ENCODE measurements around the gene MS4A7.

The MS4A7 gene

DNA sequence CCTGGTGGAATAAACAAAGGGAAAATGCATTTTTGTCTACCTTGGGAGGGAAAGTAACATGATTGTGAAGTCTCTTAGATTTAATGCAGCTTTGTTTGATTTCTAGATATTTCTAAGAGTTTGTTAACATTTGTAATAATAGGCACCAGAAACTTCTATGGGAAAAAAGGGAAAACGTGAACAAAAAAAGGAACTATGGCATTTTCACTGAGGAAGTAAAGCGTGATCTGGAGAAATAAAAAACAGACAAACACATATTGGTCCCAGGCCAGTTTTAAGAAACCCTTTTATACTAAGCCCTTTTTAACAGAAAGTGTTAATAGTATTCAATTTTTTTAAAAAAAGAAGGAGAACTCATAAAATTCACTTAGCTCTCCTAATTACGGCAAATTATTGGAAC is 6.9 kb upstream of the MS4A7 start:
- no peak for DNase-seq

DNA sequence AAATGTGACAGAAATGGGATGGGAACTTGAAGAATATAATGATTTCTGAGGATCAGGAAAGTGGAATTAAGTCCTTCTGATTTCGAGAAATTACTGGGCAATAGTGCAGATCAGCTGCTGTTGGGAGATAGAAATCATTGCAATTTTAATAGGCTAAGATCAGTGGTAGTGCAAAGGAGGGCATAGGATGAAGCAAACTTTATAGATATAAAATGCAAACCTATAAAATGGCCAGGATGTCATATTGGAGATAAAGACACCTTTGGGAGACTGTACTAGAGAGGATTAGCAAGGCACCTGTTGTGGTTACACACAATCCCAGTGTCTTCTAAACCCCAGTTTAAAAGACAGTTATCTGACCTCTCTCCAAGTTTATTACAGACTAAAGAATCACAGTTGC is 6.5 kb upstream of the MS4A7 start:
- no peak for DNase-seq

DNA sequence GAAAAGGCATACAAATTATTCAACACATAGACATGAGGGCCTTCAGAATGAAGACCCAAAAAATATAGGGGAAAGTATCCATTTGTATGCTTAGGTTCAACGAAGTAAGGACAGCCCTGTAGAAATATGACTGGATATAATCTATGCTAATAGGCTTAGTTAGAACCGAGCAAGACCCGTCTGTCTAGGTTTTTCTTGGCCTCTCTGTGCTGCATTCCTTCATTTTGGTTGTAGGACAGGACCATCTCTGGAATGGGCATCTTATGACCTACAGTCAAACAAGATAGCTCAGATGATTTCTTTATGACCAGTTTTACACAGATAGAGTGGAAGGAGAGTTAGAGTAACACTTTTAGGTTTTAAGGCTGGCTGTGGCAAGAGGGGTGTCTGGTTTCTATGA is 5.6 kb upstream of the MS4A7 start:
- no peak for DNase-seq

DNA sequence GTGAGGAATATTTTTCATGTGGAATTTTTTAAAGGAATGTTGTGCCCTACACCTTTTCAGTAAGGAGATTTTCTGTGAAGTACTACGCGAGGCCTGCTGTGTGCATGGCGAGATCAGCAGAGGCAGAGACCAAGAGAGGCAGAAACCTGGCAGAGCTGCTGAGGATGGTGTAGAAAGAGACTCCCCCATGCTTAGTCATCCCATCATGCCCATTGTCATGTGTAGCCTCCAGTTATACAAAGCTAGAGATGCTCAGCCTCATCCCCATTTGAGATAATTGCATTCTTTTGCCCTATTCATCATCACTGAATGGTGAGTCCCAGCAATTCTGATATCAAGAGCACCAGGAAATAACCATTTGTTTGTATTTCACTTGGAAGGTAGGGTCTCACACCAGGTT is 3.0 kb upstream of the MS4A7 start:
- DNase-seq: no peak

DNA sequence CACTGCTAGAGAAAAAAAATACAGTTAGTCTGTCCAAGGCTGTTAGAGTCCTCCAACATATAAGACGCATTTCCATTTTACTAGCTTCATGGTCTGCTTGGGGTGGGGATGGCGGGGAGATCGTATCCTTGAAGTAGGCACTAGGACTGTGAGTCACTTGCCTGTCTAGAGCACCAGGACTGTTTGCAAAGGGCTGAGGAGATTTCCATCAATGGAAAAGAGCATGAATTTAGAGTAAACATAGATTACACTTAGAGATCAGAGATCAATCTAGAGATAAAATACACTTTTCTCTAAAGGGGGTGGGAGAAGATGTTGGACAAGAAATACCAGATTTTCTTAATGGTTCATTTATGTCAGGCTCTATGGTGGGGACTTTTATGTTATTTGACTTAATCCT is 1.7 kb upstream of the MS4A7 start:
- DNase-seq: peak in 1 of 2 donors; percentile 12

DNA sequence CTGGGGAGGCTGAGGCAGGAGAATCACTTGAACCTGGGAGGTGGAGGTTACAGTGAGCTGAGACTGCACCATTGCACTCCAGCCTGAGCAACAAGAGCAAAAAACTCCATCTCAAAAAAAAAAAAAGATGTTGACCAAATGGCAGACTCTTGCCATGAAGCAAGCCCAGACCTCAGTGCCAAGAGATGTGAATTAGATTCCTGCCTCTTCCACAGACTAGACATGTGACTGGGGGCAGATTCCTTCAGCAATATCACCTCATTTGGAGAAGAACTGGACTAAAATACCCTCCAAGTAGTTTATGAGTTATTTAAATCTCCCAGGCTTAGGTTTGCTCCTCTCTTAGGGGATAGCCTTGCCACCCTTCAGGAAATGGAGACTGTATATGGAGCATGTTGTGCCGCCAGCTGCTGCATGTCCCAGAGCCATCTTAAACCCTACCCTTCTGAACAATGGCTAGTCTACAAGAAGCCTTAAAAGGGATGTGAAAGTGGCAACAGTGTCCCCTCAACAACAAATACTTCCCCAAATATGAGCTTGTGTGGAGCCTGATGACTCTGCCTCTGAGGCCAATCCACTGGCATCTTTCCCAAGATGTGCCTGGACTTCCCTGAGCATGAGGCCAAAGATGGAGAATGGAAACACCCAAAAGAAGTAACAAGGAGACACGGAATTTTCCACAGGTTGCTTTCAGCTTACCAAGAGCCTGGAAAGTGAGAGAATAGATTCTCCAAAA is 763 bp upstream of the MS4A7 start:
- peak; percentile 28 to 36 for DNase-seq

DNA sequence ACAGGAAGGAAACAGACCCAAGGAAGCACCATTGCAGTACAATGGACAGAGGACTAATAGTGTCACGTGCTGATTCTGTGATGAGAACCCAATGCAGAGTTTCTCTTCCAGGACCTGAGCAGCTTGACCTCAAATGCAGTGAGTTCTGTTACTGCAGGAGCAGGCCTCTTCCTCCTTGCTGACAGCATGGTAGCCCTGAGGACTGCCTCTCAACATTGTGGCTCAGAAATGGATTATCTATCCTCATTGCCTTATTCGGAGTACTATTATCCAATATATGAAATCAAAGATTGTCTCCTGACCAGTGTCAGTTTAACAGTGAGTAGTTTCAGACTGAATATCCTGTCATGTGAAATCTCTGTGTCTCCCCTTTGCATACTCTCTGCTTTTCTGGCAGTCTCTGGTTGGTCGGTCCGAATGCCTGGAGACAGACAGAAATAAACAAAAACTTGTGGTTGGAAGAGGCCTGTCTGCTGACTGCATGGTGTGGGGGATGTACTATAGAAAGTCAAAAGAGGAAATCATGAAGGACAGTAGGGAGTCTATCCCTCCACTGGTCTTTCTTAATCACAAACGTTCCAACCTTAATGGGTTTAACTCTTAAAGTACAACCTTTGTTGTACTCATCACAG is 11.1 kb downstream of the MS4A7 start:
- peak in 1 of 2 donors; percentile 72 for DNase-seq

DNA sequence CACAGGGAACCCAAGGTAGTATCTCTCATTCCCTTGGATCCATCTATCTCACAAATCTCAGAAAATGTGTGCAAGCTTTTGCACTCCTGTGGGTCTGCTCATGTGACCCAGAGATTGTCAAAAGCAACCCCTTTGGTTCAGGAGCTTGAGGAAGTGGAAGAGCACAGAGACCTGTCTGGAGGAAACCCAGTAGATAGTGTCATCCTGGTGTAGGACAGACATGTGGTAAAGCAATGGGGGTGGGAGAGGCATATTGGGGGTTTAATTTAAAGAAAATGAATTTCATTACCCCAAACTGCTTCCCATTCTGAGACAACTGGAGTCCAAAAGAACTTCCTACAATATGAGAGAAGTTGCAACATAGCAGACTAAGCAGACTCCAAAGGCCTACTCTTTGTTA is 12.1 kb downstream of the MS4A7 start:
- DNase-seq: peak in 1 of 2 donors; percentile 5

DNA sequence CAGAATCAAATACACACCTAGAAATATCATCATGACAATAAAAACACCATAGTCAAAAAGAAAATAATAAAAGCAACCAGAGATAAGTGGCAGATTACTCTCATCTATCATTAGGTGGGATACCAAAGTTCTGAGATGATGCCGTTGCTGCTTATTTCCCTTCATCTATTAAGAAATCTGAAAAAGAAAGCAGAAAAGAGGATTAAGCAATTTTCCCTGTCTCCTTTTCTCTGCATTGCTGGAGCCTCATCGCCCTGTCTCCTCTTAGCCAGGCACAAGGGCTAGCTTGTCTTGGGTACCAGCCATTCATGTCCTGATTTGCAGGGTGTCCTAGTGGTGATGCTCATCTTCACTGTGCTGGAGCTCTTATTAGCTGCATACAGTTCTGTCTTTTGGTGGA is 14.0 kb downstream of the MS4A7 start:
- no peak for DNase-seq

DNA sequence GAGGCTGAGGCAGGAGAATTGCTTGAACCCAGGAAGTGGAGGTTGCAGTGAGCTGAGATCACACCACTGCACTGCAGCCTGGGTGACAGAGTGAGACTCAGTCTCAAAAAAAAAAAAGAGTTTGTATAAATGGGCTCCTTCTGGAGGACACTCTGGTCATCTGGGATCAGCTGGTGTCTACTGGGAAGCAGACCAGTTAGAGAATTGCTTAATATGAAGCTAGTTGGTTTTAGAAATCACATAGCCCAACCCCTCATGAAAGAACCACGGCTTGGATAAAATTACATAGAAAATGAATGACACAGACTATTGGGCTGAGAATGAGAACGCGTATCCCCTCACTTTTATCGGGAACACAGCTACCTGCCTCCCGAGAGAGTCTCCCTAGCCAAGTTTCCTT is 14.7 kb downstream of the MS4A7 start:
- DNase-seq: no peak

DNA sequence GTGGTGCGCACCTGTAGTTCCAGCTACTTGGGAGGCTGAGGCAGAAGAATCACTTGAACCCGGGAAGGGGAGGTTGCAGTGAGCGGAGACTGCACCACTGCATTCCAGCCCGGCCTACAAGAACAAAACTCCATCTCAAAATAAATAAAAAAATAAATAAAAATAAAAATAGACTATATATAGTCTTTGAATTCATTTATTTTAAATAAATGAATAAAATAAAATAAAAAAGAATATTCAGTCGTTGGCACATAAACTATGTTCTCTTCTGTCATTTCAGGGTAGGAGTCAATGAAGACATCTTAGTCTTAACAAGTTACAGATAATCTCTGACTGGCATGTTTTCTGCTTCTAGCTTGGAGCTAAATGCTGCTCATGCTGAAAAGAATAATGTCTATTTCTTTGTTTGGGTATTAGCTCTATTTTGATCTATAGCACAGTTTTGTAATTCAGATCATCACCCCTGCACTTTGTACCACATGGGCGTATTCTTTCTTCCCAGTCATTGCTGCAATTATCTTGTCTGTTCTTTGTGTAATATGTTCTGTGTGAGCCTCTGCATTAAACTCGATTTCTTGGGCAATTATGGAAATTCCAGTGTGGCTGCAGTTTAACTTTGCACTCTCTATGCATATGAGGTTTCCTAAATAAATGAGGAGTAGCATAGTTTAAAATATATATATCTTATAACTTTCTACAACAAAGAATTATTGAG is 16.5 kb downstream of the MS4A7 start:
- DNase-seq: no peak

DNA sequence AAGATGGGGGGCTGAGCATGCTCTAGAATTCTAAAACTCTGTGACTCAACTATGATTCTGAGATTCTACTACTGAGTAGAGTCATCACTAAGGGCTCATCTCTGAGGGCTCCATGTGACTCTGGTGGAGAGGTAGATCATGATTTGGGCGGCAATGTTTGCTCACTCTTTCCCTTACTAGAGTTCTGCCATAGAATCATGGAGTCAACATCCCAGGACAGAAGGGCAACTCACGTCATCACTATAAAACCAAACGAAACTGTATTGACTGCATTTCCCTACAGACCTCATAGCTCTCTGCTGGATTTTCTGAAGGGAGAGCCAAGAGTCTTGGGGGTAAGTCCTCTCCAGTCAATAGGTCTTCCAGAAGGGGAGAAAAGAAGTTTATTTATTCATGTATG is 18.1 kb downstream of the MS4A7 start, which contains the start of gene MS4A14:
TSS of gene MS4A14 (plus strand) at position 78 of the 400 bp plus-strand sequence. CDS start at position 198, 120 bp downstream.
- no peak for DNase-seq

DNA sequence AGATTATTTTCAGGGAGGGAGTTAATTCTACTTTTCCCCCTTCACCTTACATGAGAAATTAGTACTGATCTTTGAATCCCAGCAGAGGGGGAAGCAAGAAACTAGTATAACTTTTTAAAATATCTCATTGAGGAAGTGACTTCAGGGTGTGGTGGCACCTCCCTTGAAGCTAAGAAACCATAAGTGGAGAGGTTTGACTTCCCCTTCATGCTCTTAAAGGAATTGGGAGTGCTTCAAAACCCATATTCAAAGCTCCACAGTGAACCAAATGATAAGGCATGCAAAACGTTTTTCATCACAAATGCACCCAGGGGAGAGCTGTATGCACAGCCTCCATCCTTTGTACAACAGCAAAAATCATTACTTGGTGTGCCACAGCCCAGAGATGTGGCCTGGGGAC is 18.5 kb downstream of the MS4A7 start:
- DNase-seq: peak in 1 of 2 donors; percentile 72

DNA sequence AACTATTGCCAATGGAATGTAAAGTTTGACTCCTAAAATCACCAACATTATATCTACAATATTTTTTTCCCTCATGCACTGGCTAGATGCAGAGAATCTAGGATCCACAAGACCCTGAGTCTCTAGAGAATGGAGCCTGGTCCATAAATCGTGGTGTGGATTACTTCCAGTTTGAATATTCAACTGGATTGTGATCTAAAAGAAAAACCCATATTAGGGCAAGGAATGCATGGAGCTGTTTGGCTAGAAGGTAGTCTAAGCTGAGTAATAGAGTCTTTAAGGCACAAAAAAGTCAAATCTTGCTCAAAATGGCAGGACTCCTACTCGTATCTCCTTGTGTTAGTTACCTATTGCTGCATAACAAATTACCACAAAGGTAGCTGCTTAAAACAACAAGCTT is 41.7 kb downstream of the MS4A7 start:
- DNase-seq: no peak

DNA sequence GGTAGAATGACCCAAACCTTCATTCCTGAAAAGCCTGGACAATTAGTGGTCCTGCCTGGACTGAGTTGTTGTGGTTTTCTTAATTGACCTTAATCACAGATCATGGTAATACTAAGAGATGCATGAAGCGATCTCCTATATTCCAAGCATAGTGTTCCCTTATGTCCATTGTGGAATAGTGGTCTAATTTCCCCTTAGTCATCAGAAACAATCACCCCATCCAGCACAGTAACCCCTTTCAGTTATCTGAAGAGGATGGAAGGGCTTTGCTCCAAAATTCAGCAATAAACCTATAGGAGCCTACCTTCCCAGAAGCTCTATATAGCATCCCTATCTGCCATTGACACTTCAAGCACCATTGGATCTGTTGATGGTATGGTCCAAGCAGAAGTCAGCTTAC is 44.3 kb downstream of the MS4A7 start:
- DNase-seq: no peak

DNA sequence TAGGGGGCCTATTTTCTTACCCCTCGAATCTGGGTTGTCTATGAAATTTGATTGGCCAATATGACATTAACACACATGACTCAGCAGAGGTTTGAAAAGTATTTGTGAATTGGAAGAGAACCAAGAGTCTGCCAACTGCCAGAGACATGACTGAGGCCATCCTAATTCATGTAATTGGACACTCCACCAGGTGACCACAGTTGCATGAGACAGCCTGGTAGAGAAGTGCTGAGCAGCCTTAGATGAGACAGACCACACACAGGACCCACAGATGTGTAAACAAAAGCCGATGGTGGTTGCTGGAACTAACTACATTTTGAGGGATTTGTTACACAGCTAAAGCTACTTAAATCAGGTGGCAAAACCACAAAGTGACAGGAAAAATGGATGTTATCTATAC is 50.2 kb downstream of the MS4A7 start:
- no peak for DNase-seq

DNA sequence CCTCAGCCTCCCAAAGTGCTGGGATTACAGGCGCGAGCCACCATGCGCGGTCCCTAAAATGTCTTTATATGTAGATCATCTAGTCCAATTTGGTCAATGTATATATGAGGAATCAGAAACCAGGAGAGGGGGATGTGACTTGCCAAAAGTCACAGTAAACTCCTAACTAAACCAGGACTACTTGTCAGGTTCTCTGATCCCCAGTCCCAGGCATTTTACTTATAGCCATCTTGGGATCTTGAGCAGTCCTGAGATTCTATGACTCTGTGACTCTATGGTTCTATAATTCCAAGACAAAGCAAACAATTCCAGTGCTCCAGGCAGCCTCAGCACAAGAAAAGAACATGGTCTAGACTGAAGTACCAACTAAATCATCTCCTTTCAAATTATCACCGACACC is 50.9 kb downstream of the MS4A7 start, which contains the start of gene MS4A5:
TSS of gene MS4A5 (plus strand) at position 301 of the 400 bp plus-strand sequence. CDS start 103 bp downstream, outside the sequence.
- no peak for DNase-seq

DNA sequence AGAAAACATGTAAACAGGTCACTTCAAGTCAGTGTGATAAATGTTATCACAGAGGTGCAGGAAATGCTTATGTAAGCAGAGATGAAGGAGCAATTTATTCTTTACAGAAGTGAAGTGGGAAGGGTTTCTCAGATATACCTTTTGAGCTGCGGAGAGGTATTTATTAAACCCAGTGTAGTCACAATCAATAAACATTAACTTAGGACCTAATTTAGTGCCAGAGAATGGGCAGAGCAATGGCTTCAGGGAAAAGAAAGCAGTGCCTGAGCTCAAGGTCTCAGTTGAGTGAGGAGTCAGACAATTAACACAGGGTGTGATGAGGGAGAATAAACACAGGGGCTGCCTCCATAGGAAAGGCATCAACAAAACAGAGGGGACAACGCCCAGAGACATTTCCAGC is 52.9 kb downstream of the MS4A7 start:
- no peak for DNase-seq

DNA sequence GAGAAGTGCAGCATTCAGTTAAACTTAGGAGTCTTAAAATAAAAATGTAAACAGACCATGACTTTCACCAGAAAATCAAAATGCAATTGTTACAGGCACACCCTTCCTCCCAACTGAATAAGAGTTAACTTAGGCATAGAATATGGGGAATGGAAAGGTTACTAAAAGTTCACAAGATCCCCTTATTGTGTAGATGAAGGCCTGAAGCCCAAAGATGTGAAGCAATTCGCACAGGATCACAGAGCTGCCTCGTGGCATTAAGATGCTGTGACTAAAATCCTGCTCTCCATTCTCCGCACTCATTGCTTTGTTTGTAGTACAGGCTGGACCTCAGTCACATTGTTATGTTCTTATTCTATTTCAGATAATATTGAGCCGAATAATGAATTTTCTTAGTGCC is 55.1 kb downstream of the MS4A7 start:
- DNase-seq: no peak
